GM23338 (cell line): ENCODE results near the gene PLAGL1. TPM values are rescaled to one million over a fixed set of nuclear protein-coding genes. Genes with fewer than 3 reads are reported as not detected.

Source experiments
- ATAC-seq: fragments of 200-7000 bp; cut with Tn5 transposase; 3 replicates; pipeline ENCODE4 v1.9.1; 2020
- DNase-seq: peaks from one replicate; pipeline ENCODE4 v3.0.0-alpha.2; 2015; ENCODE audit warnings: low spot score
- H2AFZ ChIP-seq: fragments of 200-600 bp; sonication (generic); 2 replicates; pipeline ENCODE4 v1.8.0; 2016; ENCODE audit warnings: antibody characterized with exemption, mild to moderate bottlenecking, moderate library complexity
- H3F3A ChIP-seq: fragments of 200-600 bp; sonication (generic); replicated peaks from 2 replicates; pipeline ENCODE4 v1.8.0; 2017; ENCODE audit warnings: antibody characterized with exemption, mixed run types, low read depth
- H3K27ac ChIP-seq: fragments of 200-600 bp; sonication (generic); 2 replicates; pipeline ENCODE4 v1.6.1; 2016; ENCODE audit warnings: low read depth
- H3K27me3 ChIP-seq: fragments of 200-600 bp; sonication (generic); 2 replicates; pipeline ENCODE4 v1.8.0; 2016; ENCODE audit warnings: mild to moderate bottlenecking, mixed run types, moderate library complexity; ENCODE audit not compliant: insufficient read depth
- H3K36me3 ChIP-seq: fragments of 200-600 bp; sonication (generic); 2 replicates; pipeline ENCODE4 v1.8.0; 2016; ENCODE audit warnings: mild to moderate bottlenecking; ENCODE audit not compliant: insufficient read depth
- H3K4me1 ChIP-seq: fragments of 200-600 bp; sonication (generic); 2 replicates; pipeline ENCODE4 v1.8.0; 2016; ENCODE audit warnings: mild to moderate bottlenecking, moderate library complexity; ENCODE audit not compliant: insufficient read depth
- H3K4me2 ChIP-seq: fragments of 200-600 bp; sonication (generic); 2 replicates; pipeline ENCODE4 v1.7.1; 2017; ENCODE audit warnings: mixed run types
- H3K4me3 ChIP-seq: fragments of 200-600 bp; sonication (generic); 2 replicates; pipeline ENCODE4 v1.6.1; 2016; ENCODE audit warnings: mixed run types
- H3K79me2 ChIP-seq: fragments of 200-600 bp; sonication (generic); replicated peaks from 2 replicates; pipeline ENCODE4 v1.8.0; 2017; ENCODE audit warnings: mild to moderate bottlenecking; ENCODE audit not compliant: insufficient read depth
- H3K9me2 ChIP-seq: fragments of 200-600 bp; sonication (generic); 2 replicates; pipeline ENCODE4 v1.8.0; 2017; ENCODE audit not compliant: insufficient read depth
- H4K20me1 ChIP-seq: fragments of 200-600 bp; sonication (generic); replicated peaks from 2 replicates; pipeline ENCODE4 v1.8.0; 2017; ENCODE audit warnings: mild to moderate bottlenecking; ENCODE audit not compliant: insufficient read depth
- H3K27ac Mint-ChIP-seq: 2 replicates; pipeline ENCODE4 v1.8.0; 2020; ENCODE audit warnings: inconsistent platforms, mild to moderate bottlenecking, moderate library complexity, mixed read lengths
- H3K27me3 Mint-ChIP-seq: 3 replicates; pipeline ENCODE4 v1.8.0; 2022; ENCODE audit warnings: low read depth, mild to moderate bottlenecking, moderate library complexity, mixed read lengths, inconsistent platforms; ENCODE audit not compliant: insufficient read depth, poor library complexity
- H3K36me3 Mint-ChIP-seq: 3 replicates; pipeline ENCODE4 v1.8.0; 2021; ENCODE audit warnings: low read depth, mild to moderate bottlenecking, inconsistent platforms, moderate library complexity, mixed read lengths
- H3K4me1 Mint-ChIP-seq: 3 replicates; pipeline ENCODE4 v1.8.0; 2020; ENCODE audit warnings: mild to moderate bottlenecking, inconsistent platforms, mixed read lengths
- H3K4me3 Mint-ChIP-seq: 3 replicates; pipeline ENCODE4 v1.8.0; 2021; ENCODE audit warnings: moderate library complexity, mild to moderate bottlenecking, inconsistent platforms, mixed read lengths
- H3K9me3 Mint-ChIP-seq: 3 replicates; pipeline ENCODE4 v1.8.0; 2020; ENCODE audit warnings: moderate library complexity, mild to moderate bottlenecking, inconsistent platforms, mixed read lengths
- CREB1 ChIP-seq: fragments of 250-450 bp; sonication (Bioruptor Pico); IDR thresholded peaks from 2 replicates; pipeline ENCODE4 v1.5.0; 2020; ENCODE audit warnings: low read depth, mild to moderate bottlenecking, moderate library complexity
- CTCF ChIP-seq, 2 experiments: fragments of 200-600 bp in 1 of 2; sonication (generic) in 1 of 2; conservative IDR thresholded peaks; 2 replicates each; pipeline versions ENCODE4 v1.5.1 to v1.6.1; 2016 to 2017; ENCODE audit warnings: antibody characterized with exemption in 2 of 2, low read depth in 2 of 2, mild to moderate bottlenecking in 2 of 2, moderate library complexity in 1 of 2
- EZH2 ChIP-seq: fragments of 200-600 bp; sonication (generic); IDR thresholded peaks from one replicate; pipeline ENCODE4 v1.8.0; 2017; ENCODE audit warnings: antibody characterized with exemption, mild to moderate bottlenecking, low read depth; ENCODE audit not compliant: unreplicated experiment
- EZH2phosphoT487 ChIP-seq: fragments of 200-600 bp; sonication (generic); IDR thresholded peaks from one replicate; pipeline ENCODE4 v1.8.1; 2018; ENCODE audit warnings: antibody characterized with exemption; ENCODE audit not compliant: unreplicated experiment
- JUNB ChIP-seq: IDR thresholded peaks from one replicate; pipeline ENCODE4 v1.6.1; 2016; ENCODE audit warnings: antibody characterized with exemption; ENCODE audit not compliant: unreplicated experiment
- POLR2AphosphoS5 ChIP-seq: IDR thresholded peaks from 2 replicates; pipeline ENCODE4 v1.6.1; 2016; ENCODE audit warnings: antibody characterized with exemption, low read depth
- REST ChIP-seq: IDR thresholded peaks from one replicate; pipeline ENCODE4 v1.6.1; 2018; ENCODE audit warnings: antibody characterized with exemption; ENCODE audit not compliant: unreplicated experiment
- STAT1 ChIP-seq: IDR thresholded peaks from one replicate; pipeline ENCODE4 v1.6.1; 2016; ENCODE audit warnings: antibody characterized with exemption; ENCODE audit not compliant: unreplicated experiment
- ZNF114 ChIP-seq: fragments of 250-450 bp; sonication (Bioruptor Pico); IDR thresholded peaks from 2 replicates; pipeline ENCODE4 v1.5.0; 2020; ENCODE audit warnings: mild to moderate bottlenecking, moderate library complexity
- ZNF331 ChIP-seq: fragments of 250-450 bp; sonication (Bioruptor Pico); IDR thresholded peaks from 2 replicates; pipeline ENCODE4 v1.5.0; 2020; ENCODE audit warnings: low read depth, mild to moderate bottlenecking, moderate library complexity
- ZNF462 ChIP-seq: fragments of 250-450 bp; sonication (Bioruptor Pico); IDR thresholded peaks from 2 replicates; pipeline ENCODE4 v1.5.0; 2020; ENCODE audit warnings: mild to moderate bottlenecking, moderate library complexity
- polyA plus RNA-seq: library from polyadenylated mRNA; unstranded; fragments of >200 nt; fragmentation: Nextera tagmentation; extraction: Ambion mirVana; gene quantifications from 2 replicates; pipeline ENCODE4 v1.2.1, GENCODE V29; 2016
- total RNA-seq: library from RNA; depleted of rRNA; stranded (reverse); fragments of >200 nt; shearing (Covaris generic); gene quantifications from 2 replicates; pipeline ENCODE4 v1.2.3, GENCODE V29; 2014
- TF ChIP-seq, protein P1 (sequence below): IDR thresholded peaks from 2 replicates; pipeline ENCODE4 v1.6.1; 2016; ENCODE audit warnings: antibody characterized with exemption

The PLAGL1 gene
- total and polyA plus RNA-seq, 2 experiments from 2014 or later: 0.90 to 1.7 TPM

DNA sequence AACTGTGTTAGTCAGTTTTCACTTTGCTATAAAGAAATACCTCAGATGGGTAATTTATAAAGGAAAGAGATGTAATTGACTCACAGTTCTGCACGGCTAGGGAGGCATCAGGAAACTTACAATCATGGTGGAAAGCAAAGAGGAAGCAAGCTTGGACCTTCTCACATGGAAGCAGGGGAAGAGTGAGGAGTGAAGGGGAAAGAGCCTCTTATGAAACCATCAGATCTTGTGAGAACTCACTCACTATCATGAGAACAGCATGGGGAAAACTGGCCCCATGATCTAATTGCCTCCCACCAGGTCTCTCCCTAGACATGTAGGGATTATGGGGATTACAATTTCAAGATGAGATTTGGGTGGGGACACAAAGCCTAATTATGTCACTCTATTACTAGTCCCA is 41.3 kb upstream of the PLAGL1 start (continued):
- TF ChIP-seq REST (no peak), EZH2phosphoT487 (no peak), ZNF114 (CRISPR knock-in tag) (no peak)

DNA sequence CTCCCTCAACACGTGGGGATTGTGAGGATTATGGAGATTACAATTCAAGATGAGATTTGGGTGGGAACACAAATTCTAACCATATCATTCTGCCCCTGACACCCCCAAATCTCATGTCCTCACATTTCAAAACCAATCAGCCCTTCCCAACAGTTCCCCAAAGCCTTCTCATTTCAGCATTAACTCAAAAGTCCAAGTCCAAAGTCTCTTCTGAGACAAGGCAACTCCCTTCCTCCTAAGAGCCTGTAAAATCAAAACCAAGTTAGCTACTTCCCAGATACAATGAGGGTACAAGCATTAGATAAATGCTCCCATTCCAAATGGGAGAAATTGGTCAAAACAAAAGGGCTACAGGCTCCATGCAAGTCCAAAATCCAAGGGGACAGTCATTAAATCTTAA is 39.6 kb upstream of the PLAGL1 start:
- no peaks in the 10 kb centered on the region for H3K4me1 ChIP-seq
- no peaks in the 10 kb centered on the region for H3F3A ChIP-seq
- no peak overlapping the region for H3K27ac ChIP-seq
- H3K9me3 Mint-ChIP-seq: peaks cover 19% of the 10 kb centered on the region
- no peak overlapping the region for H3K4me2 ChIP-seq
- ATAC-seq: no peak
- no peaks in the 10 kb centered on the region for H3K79me2 ChIP-seq
- no peak overlapping the region for H3K4me3 ChIP-seq
- no peak for DNase-seq
- H3K4me1 Mint-ChIP-seq: no peaks in the 10 kb centered on the region
- no peaks in the 10 kb centered on the region for H3K27me3 ChIP-seq
- H2AFZ ChIP-seq: no peak overlapping the region
- H3K36me3 ChIP-seq: 0 out of 2 replicates have a peak, but pooled peaks cover 5% of the 10 kb centered on the region
- no peak overlapping the region for H3K27ac Mint-ChIP-seq
- H3K36me3 Mint-ChIP-seq: peaks cover 4% of the 10 kb centered on the region; the same call in 2 of the 3 replicates
- H3K27me3 Mint-ChIP-seq: no peaks in the 10 kb centered on the region
- H3K4me3 Mint-ChIP-seq: no peak overlapping the region
- no peaks in the 10 kb centered on the region for H4K20me1 ChIP-seq
- H3K9me2 ChIP-seq: no peaks in the 10 kb centered on the region
- TF ChIP-seq JUNB (no peak), STAT1 (no peak), EZH2 (no peak), CREB1 (CRISPR knock-in tag) (no peak), ZNF114 (CRISPR knock-in tag) (no peak), ZNF462 (no peak), EZH2phosphoT487 (no peak), CTCF (conservative IDR thresholded peaks at IDR 0.05; ENCODE audit: low read depth in 2 of 2) (no peak), POLR2AphosphoS5 (no peak), ZNF331 (CRISPR knock-in tag) (no peak)
- TF ChIP-seq, protein P1, sequence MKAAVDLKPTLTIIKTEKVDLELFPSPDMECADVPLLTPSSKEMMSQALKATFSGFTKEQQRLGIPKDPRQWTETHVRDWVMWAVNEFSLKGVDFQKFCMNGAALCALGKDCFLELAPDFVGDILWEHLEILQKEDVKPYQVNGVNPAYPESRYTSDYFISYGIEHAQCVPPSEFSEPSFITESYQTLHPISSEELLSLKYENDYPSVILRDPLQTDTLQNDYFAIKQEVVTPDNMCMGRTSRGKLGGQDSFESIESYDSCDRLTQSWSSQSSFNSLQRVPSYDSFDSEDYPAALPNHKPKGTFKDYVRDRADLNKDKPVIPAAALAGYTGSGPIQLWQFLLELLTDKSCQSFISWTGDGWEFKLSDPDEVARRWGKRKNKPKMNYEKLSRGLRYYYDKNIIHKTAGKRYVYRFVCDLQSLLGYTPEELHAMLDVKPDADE: no peak
